ENCODE data around the gene AR. TPM values are rescaled to one million over a fixed set of nuclear protein-coding genes. Genes with fewer than 3 reads are reported as not detected.

AR gene
- total and polyA plus RNA-seq, 4 donors: 2.8 to 67.4 (median 22.9) TPM

- Histone ChIP-seq H3K27me3 (ENCODE audit: control insufficient read depth in 4 of 4, insufficient read depth in 4 of 4, low read length in 3 of 4) (no peaks in the 10 kb centered on the region), H3K27ac (ENCODE audit: low read depth in 1 of 2, low read length in 2 of 2) (no peak overlapping the region), H3K36me3 (ENCODE audit: control insufficient read depth in 4 of 4, insufficient read depth in 3 of 4, low read depth in 1 of 4, low read length in 3 of 4) (no peaks in the 10 kb centered on the region), H3K4me3 (ENCODE audit: low read depth in 1 of 3, low read length in 3 of 3) (peak overlapping the region; percentile 73 to 83 (median 76)), H3K9me3 (ENCODE audit: control insufficient read depth in 4 of 4, low read length in 3 of 4) (no peaks in the 10 kb centered on the region), H3K4me1 (ENCODE audit: control insufficient read depth in 4 of 4, insufficient read depth in 4 of 4, low read length in 3 of 4) (peaks cover 0 to 10% (median 1%) of the 10 kb centered on the region in 4 donors), H3K9ac (ENCODE audit: low read depth in 1 of 2, low read length in 2 of 2) (peak overlapping the region in 1 of 2 donors; percentile 52)
- DNase-seq (ENCODE audit: low spot score): no peak
- TF ChIP-seq FOXA1 (IDR thresholded peaks at IDR 0.05): no peak
- peak in 1 of 2 donors; percentile 6 for TF ChIP-seq RAD21 (IDR thresholded peaks at IDR 0.05)
- 2% methylated on average over 35 of the region's 35 CpGs for WGBS
Measured at GRCh38 chrX:67545036-67545821, 1.4 kb downstream of the AR start.

DNA sequence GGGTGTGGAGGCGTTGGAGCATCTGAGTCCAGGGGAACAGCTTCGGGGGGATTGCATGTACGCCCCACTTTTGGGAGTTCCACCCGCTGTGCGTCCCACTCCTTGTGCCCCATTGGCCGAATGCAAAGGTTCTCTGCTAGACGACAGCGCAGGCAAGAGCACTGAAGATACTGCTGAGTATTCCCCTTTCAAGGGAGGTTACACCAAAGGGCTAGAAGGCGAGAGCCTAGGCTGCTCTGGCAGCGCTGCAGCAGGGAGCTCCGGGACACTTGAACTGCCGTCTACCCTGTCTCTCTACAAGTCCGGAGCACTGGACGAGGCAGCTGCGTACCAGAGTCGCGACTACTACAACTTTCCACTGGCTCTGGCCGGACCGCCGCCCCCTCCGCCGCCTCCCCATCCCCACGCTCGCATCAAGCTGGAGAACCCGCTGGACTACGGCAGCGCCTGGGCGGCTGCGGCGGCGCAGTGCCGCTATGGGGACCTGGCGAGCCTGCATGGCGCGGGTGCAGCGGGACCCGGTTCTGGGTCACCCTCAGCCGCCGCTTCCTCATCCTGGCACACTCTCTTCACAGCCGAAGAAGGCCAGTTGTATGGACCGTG lies 2.2 kb downstream of the AR start:
- H3K9ac ChIP-seq (ENCODE audit: low read depth in 1 of 2, low read length in 2 of 2): peak overlapping the region in 1 of 2 donors; percentile 52
- DNase-seq (ENCODE audit: low spot score): no peak

More for the DNA sequence above, 2.2 kb downstream of the AR start:
- 1% methylated on average over 41 of the region's 41 CpGs for WGBS
- no peaks in the 10 kb centered on the region for H3K9me3 ChIP-seq (ENCODE audit: control insufficient read depth in 4 of 4, low read length in 3 of 4)
- peak overlapping the region; percentile 52 to 76 (median 73) for H3K4me3 ChIP-seq (ENCODE audit: low read depth in 1 of 3, low read length in 3 of 3)
- peaks cover 0 to 10% (median 1%) of the 10 kb centered on the region in 4 donors for H3K4me1 ChIP-seq (ENCODE audit: control insufficient read depth in 4 of 4, insufficient read depth in 4 of 4, low read length in 3 of 4)
- peak overlapping the region in 1 of 2 donors; percentile 56 for H3K27ac ChIP-seq (ENCODE audit: low read depth in 1 of 2, low read length in 2 of 2)
- TF ChIP-seq JUND (IDR thresholded peaks at IDR 0.05) (no peak), RAD21 (IDR thresholded peaks at IDR 0.05) (no peak), ATF3 (IDR thresholded peaks at IDR 0.05) (no peak), REST (IDR thresholded peaks at IDR 0.05) (no peak), EGR1 (IDR thresholded peaks at IDR 0.05; ENCODE audit: low read depth in 2 of 2) (no peak)
- no peaks in the 10 kb centered on the region for H3K36me3 ChIP-seq (ENCODE audit: control insufficient read depth in 4 of 4, insufficient read depth in 3 of 4, low read depth in 1 of 4, low read length in 3 of 4)
- no peaks in the 10 kb centered on the region for H3K27me3 ChIP-seq (ENCODE audit: control insufficient read depth in 4 of 4, insufficient read depth in 4 of 4, low read length in 3 of 4)

Measured in liver (tissue), 9 donors.